SK-N-SH (cell line): ENCODE results near the gene PNKP. TPM values are rescaled to one million over a fixed set of nuclear protein-coding genes. Genes with fewer than 3 reads are reported as not detected.

ENCODE experiments used
- CTCF ChIA-PET: fragments of 300-600, 350-600 bp; formaldehyde crosslinking; extraction: SDS; loops from one replicate; lab custom pipeline; 2021; lab: Yijun Ruan, JAX
- POLR2A ChIA-PET: fragments of 350-600 bp; sonication (Branson Sonifier 250); formaldehyde crosslinking; extraction: SDS; loops from one replicate; lab custom pipeline; 2020; ENCODE audit warnings: antibody characterized with exemption, inconsistent platforms; lab: Yijun Ruan, JAX
- DNase-seq: peaks from one replicate; pipeline ENCODE4 v3.0.0; 2012
- H2AFZ ChIP-seq: fragments of 200-600 bp; sonication (generic); 2 replicates; pipeline ENCODE4 v1.8.1; 2016; ENCODE audit warnings: antibody characterized with exemption, mild to moderate bottlenecking, low read depth
- H3F3A ChIP-seq: fragments of 200-600 bp; sonication (generic); replicated peaks from 2 replicates; pipeline ENCODE3; 2016; ENCODE audit warnings: antibody characterized with exemption, mild to moderate bottlenecking; ENCODE audit not compliant: insufficient read depth
- H3K27ac ChIP-seq, 2 experiments: fragments of 200-500 bp in 1 of 2; fragments of 200-600 bp in 1 of 2; sonication (Bioruptor generic) in 1 of 2; sonication (generic), shearing (Covaris generic) in 1 of 2; 2 replicates each; pipeline versions ENCODE4 v1.5.1 to v1.6.1; 2014 to 2016; ENCODE audit warnings: low read depth in 2 of 2, inconsistent platforms in 1 of 2, low read length in 1 of 2, mild to moderate bottlenecking in 1 of 2, mixed read lengths in 1 of 2
- H3K27me3 ChIP-seq: fragments of 200-600 bp; sonication (generic), shearing (Covaris generic); 2 replicates; pipeline ENCODE4 v1.6.1; 2016; ENCODE audit warnings: mixed run types; ENCODE audit not compliant: insufficient read depth
- H3K36me3 ChIP-seq, 2 experiments: fragments of 200-500 bp in 1 of 2; fragments of 200-600 bp in 1 of 2; sonication (Bioruptor generic) in 1 of 2; sonication (generic) in 1 of 2; replicated peaks in 1 of 2; 2 replicates each; pipeline versions ENCODE3 to v1.5.1; 2014 to 2016; ENCODE audit warnings: low read length in 1 of 2, mild to moderate bottlenecking in 1 of 2; ENCODE audit not compliant: insufficient read depth in 2 of 2, control insufficient read depth in 1 of 2
- H3K4me1 ChIP-seq, 2 experiments: fragments of 200-500 bp in 1 of 2; fragments of 200-600 bp in 1 of 2; sonication (Bioruptor generic) in 1 of 2; sonication (generic), shearing (Covaris generic) in 1 of 2; 2 replicates each; pipeline versions ENCODE4 v1.5.1 to v1.6.1; 2014 to 2016; ENCODE audit warnings: low read depth in 1 of 2, low read length in 1 of 2, mixed run types in 1 of 2; ENCODE audit not compliant: insufficient read depth in 2 of 2, control insufficient read depth in 1 of 2
- H3K4me2 ChIP-seq: fragments of 200-600 bp; sonication (generic), shearing (Covaris generic); 2 replicates; pipeline ENCODE4 v1.6.1; 2017; ENCODE audit warnings: mixed run types
- H3K4me3 ChIP-seq, 2 experiments: fragments of 200-500 bp in 1 of 2; fragments of 200-600 bp in 1 of 2; sonication (Bioruptor generic) in 1 of 2; sonication (generic), shearing (Covaris generic) in 1 of 2; 2 replicates each; pipeline versions ENCODE4 v1.5.1 to v1.8.1; 2014 to 2016; ENCODE audit warnings: low read depth in 2 of 2, inconsistent platforms in 1 of 2, low read length in 1 of 2, mild to moderate bottlenecking in 1 of 2, mixed read lengths in 1 of 2, moderate library complexity in 1 of 2
- H3K79me2 ChIP-seq: fragments of 200-600 bp; sonication (generic); 2 replicates; pipeline ENCODE4 v1.8.1; 2017; ENCODE audit warnings: mild to moderate bottlenecking; ENCODE audit not compliant: insufficient read depth
- H3K9ac ChIP-seq: fragments of 200-600 bp; sonication (generic); 2 replicates; pipeline ENCODE4 v1.6.1; 2017; ENCODE audit warnings: mixed run types
- H3K9me2 ChIP-seq: fragments of 200-600 bp; sonication (generic); 2 replicates; pipeline ENCODE4 v1.6.1; 2017; ENCODE audit warnings: mixed run types
- H3K9me3 ChIP-seq: fragments of 200-600 bp; sonication (generic); 2 replicates; pipeline ENCODE4 v1.6.1; 2017; ENCODE audit warnings: mixed run types, mild to moderate bottlenecking, moderate library complexity
- H4K20me1 ChIP-seq: fragments of 200-600 bp; sonication (generic); 2 replicates; pipeline ENCODE4 v1.6.1; 2017; ENCODE audit warnings: mild to moderate bottlenecking, mixed run types; ENCODE audit not compliant: insufficient read depth
- CHD2 ChIP-seq: fragments of 150-350 bp; IDR thresholded peaks from 2 replicates; pipeline ENCODE4 v1.6.1; 2018; ENCODE audit warnings: low read length; ENCODE audit not compliant: partially characterized antibody
- ELF1 ChIP-seq: IDR thresholded peaks from 2 replicates; pipeline ENCODE4 v1.4.0; 2012
- FOXJ3 ChIP-seq: sonication (generic); formaldehyde crosslinking; IDR thresholded peaks from 2 replicates; pipeline ENCODE4 v1.5.1; 2020; ENCODE audit warnings: mild to moderate bottlenecking, missing genetic modification reagents
- FOXM1 ChIP-seq: IDR thresholded peaks from 2 replicates; pipeline ENCODE4 v1.4.0; 2012; ENCODE audit warnings: low read depth, mild to moderate bottlenecking
- GABPA ChIP-seq: IDR thresholded peaks from 2 replicates; pipeline ENCODE4 v1.4.0; 2012; ENCODE audit warnings: low read depth, mild to moderate bottlenecking
- GATA2 ChIP-seq: sonication (generic); formaldehyde crosslinking; IDR thresholded peaks from 2 replicates; pipeline ENCODE4 v1.5.0; 2020; ENCODE audit warnings: mild to moderate bottlenecking, missing genetic modification reagents
- MXI1 ChIP-seq: IDR thresholded peaks from 2 replicates; pipeline ENCODE4 v1.6.1; 2012; ENCODE audit warnings: mild to moderate bottlenecking, low read depth, low read length, improper control_type of control experiment
- NFIC ChIP-seq: IDR thresholded peaks from 2 replicates; pipeline ENCODE4 v1.4.0; 2012; ENCODE audit warnings: borderline replicate concordance
- POLR2AphosphoS5 ChIP-seq: IDR thresholded peaks from 2 replicates; pipeline ENCODE4 v1.6.1; 2012; ENCODE audit warnings: low read depth, low read length
- RCOR1 ChIP-seq: fragments of 150-350 bp; IDR thresholded peaks from 2 replicates; pipeline ENCODE4 v1.6.1; 2017; ENCODE audit warnings: antibody characterized with exemption, low read length
- RXRA ChIP-seq: IDR thresholded peaks from 2 replicates; pipeline ENCODE4 v1.4.0; 2012; ENCODE audit warnings: low read depth, mild to moderate bottlenecking, borderline replicate concordance
- SIN3A ChIP-seq: IDR thresholded peaks from 2 replicates; pipeline ENCODE4 v1.6.1; 2012; ENCODE audit warnings: low read depth, mild to moderate bottlenecking, low read length, moderate library complexity, borderline replicate concordance
- SMC3 ChIP-seq: IDR thresholded peaks from 2 replicates; pipeline ENCODE4 v1.6.1; 2012; ENCODE audit warnings: low read depth, low read length, improper control_type of control experiment
- WGBS: methylation state at CpG from one replicate; pipeline ENCODE4 v1.1.6; 2017; ENCODE audit warnings: low lambda C conversion rate; 5-methylcytosine and 5-hydroxymethylcytosine counted together
- polyA plus RNA-seq, 3 experiments: library from polyadenylated mRNA; depleted of rRNA; stranded (reverse); fragments of >200 nt; gene quantifications; 2 replicates each; pipeline ENCODE4 v1.2.3, GENCODE V29; 2012
- TF ChIP-seq, protein P1 (sequence below): fragments of 150-350 bp; IDR thresholded peaks from 2 replicates; pipeline ENCODE4 v1.6.1; 2017; ENCODE audit warnings: antibody characterized with exemption, low read length, low read depth, borderline replicate concordance
- TF ChIP-seq, protein P2 (sequence below): fragments of 150-350 bp; IDR thresholded peaks from 2 replicates; pipeline ENCODE4 v1.6.1; 2016; ENCODE audit warnings: mild to moderate bottlenecking, low read depth, low read length

PNKP gene
- polyA plus RNA-seq, 1 of the 3 experiments (the other 2 are of a cell fraction) = 52.0 TPM

DNA sequence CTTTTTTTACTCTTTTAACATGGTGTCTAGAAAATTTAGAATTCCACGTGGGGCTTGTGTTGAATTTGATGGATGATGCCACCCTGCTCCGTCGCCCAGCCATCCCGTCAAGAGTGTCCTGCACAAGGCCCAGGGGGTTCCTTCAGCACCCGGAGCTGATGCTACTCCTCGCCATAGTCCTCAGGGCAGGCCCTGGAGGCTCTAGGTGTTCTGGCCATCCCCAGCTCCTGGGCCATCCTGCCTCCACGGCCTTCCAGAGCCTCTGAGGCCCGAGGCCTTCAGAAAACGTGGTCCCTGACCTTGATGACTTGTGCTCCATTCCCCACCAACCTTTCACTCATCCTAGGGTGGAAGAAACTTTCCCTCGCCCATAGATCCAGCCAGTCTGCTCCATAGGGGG lies 6.5 kb upstream of the PNKP start:
- POLR2A ChIA-PET = no interaction called here
- H3K27ac ChIP-seq = no peak overlapping the region
- no peak overlapping the region for H3K4me3 ChIP-seq
- TF ChIP-seq SMC3 (no peak), SIN3A (no peak), MXI1 (no peak), FOXJ3 (CRISPR knock-in tag) (no peak), POLR2AphosphoS5 (no peak), CHD2 (no peak), GATA2 (no peak), RXRA (no peak)
- peaks cover 6 to 23% of the 10 kb centered on the region in 2 experiments for H3K36me3 ChIP-seq
- H3K9ac ChIP-seq = no peak overlapping the region
- CTCF ChIA-PET = no interaction called here
- H3K4me1 ChIP-seq = peaks cover 14 to 39% of the 10 kb centered on the region in 2 experiments
- WGBS = 85% methylated on average over 7 of the region's 10 CpGs
- no peak overlapping the region for H3K4me2 ChIP-seq
- no peaks in the 10 kb centered on the region for H3K9me2 ChIP-seq
- no peaks in the 10 kb centered on the region for H4K20me1 ChIP-seq
- H3F3A ChIP-seq = peaks cover 6% of the 10 kb centered on the region
- no peaks in the 10 kb centered on the region for H3K27me3 ChIP-seq
- no peak overlapping the region for H2AFZ ChIP-seq
- H3K79me2 ChIP-seq = peaks cover 48% of the 10 kb centered on the region
- no peak for DNase-seq
- no peaks in the 10 kb centered on the region for H3K9me3 ChIP-seq

DNA sequence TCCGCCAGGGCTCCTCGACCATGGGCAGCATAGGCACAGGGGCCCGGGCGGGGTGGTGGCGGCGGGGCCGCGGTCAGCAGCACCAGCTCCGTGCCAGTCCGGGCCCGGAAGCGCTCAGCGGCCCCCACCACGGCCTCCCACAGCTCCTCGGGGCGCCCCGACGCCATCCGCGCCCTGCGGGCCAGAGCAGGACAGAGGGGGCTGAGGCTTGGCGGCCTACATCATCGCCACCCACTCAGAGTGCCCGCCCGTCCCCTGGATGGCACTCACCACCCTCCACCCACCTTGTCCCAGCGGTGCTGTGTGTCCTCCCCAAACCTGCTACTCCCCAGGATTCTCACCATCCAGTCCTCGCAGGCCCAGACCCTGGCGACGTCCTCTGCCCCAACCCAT lies 5.7 kb upstream of the PNKP start:
- Histone ChIP-seq H3K9me3 (no peaks in the 10 kb centered on the region), H3K27me3 (no peaks in the 10 kb centered on the region), H3K9ac (no peak overlapping the region), H3K9me2 (no peaks in the 10 kb centered on the region), H3K27ac (no peak overlapping the region), H3K79me2 (peaks cover 41% of the 10 kb centered on the region), H3F3A (peaks cover 9% of the 10 kb centered on the region), H2AFZ (no peak overlapping the region), H3K4me3 (no peak overlapping the region), H3K4me2 (no peak overlapping the region), H3K4me1 (peaks cover 16 to 40% of the 10 kb centered on the region in 2 experiments), H4K20me1 (no peaks in the 10 kb centered on the region), H3K36me3 (peaks cover 6 to 23% of the 10 kb centered on the region in 2 experiments)
- no peak for DNase-seq
- WGBS = 96% methylated on average over 17 of the region's 29 CpGs
- ChIA-PET POLR2A (no interaction called here), CTCF (no interaction called here)
- no peak for TF ChIP-seq FOXM1
- TF ChIP-seq, protein P1, sequence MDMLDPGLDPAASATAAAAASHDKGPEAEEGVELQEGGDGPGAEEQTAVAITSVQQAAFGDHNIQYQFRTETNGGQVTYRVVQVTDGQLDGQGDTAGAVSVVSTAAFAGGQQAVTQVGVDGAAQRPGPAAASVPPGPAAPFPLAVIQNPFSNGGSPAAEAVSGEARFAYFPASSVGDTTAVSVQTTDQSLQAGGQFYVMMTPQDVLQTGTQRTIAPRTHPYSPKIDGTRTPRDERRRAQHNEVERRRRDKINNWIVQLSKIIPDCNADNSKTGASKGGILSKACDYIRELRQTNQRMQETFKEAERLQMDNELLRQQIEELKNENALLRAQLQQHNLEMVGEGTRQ = no peak
- no peak for TF ChIP-seq RCOR1
- TF ChIP-seq SIN3A = no peak
- TF ChIP-seq NFIC = no peak
- TF ChIP-seq, protein P2, sequence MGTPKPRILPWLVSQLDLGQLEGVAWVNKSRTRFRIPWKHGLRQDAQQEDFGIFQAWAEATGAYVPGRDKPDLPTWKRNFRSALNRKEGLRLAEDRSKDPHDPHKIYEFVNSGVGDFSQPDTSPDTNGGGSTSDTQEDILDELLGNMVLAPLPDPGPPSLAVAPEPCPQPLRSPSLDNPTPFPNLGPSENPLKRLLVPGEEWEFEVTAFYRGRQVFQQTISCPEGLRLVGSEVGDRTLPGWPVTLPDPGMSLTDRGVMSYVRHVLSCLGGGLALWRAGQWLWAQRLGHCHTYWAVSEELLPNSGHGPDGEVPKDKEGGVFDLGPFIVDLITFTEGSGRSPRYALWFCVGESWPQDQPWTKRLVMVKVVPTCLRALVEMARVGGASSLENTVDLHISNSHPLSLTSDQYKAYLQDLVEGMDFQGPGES = no peak
- TF ChIP-seq ELF1 = no peak
- no peak for TF ChIP-seq FOXJ3 (CRISPR knock-in tag)
- TF ChIP-seq GABPA = no peak
- TF ChIP-seq, all 33 proteins: peak for 0
